NK-92 treated with Interleukin-12 subunit alpha and Interleukin-12 subunit beta, amount 100 ng/mL, for 24 hours (cell line): ENCODE results near the gene GRPEL2.
"Not testable (repeated sequence)": the region's sequence is repeated elsewhere in the genome, so short reads cannot be mapped to it uniquely, and the experiment has no call there.

Source experiments
- DNase-seq: peaks from one replicate; lab custom pipeline; 2025; lab: John Stamatoyannopoulos, UW

Gene GRPEL2

GRCh38 chr5:149379177-149379761 is 34.0 kb downstream of the GRPEL2 start, which contains the start of gene IL17B:
Gene IL17B, minus strand, starts transcription at chr5:149379292. Its CDS starts 67 bp downstream, at chr5:149379225.
- DNase-seq, result no peak

- no peak for DNase-seq
Measured at GRCh38 chr5:149379818-149380374, 34.6 kb downstream of the GRPEL2 start.

- no peak for DNase-seq
Measured at GRCh38 chr5:149380466-149381121, 35.3 kb downstream of the GRPEL2 start.

- DNase-seq, result no peak
Measured at GRCh38 chr5:149381261-149381985, 36.1 kb downstream of the GRPEL2 start.

GRCh38 chr5:149381986-149382338 is 36.7 kb downstream of the GRPEL2 start:
- peak; percentile 24 for DNase-seq

- DNase-seq, result no peak
Measured at GRCh38 chr5:149382517-149383220, 37.4 kb downstream of the GRPEL2 start.

- no peak for DNase-seq
Measured at GRCh38 chr5:149383399-149383798, 38.1 kb downstream of the GRPEL2 start.

GRCh38 chr5:149386166-149386565 is 40.9 kb downstream of the GRPEL2 start:
- DNase-seq, result no peak

- DNase-seq, result no peak
Measured at GRCh38 chr5:149387081-149387631, 41.9 kb downstream of the GRPEL2 start.

- DNase-seq, result no peak
Measured at GRCh38 chr5:149387982-149388381, 42.7 kb downstream of the GRPEL2 start.

GRCh38 chr5:149388498-149389190 is 43.3 kb downstream of the GRPEL2 start:
- no peak for DNase-seq

GRCh38 chr5:149389552-149390495 is 44.5 kb downstream of the GRPEL2 start:
- DNase-seq, result no peak

GRCh38 chr5:149391076-149391475 is 45.8 kb downstream of the GRPEL2 start:
- DNase-seq, result not testable (repeated sequence)

- no peak for DNase-seq
Measured at GRCh38 chr5:149391524-149391923, 46.2 kb downstream of the GRPEL2 start.

- DNase-seq, result no peak
Measured at GRCh38 chr5:149392718-149393117, 47.4 kb downstream of the GRPEL2 start.

GRCh38 chr5:149394996-149395395 is 49.7 kb downstream of the GRPEL2 start:
- not testable (repeated sequence) for DNase-seq

- no peak for DNase-seq
Measured at GRCh38 chr5:149397530-149397929, 52.2 kb downstream of the GRPEL2 start.

- DNase-seq, result not testable (repeated sequence)
Measured at GRCh38 chr5:149398747-149399266, 53.5 kb downstream of the GRPEL2 start.

GRCh38 chr5:149399775-149400174 is 54.5 kb downstream of the GRPEL2 start:
- no peak for DNase-seq

GRCh38 chr5:149400304-149400703 is 55.0 kb downstream of the GRPEL2 start:
- DNase-seq, result no peak
